ENCODE results near the gene LIAS. TPM values are rescaled to one million over a fixed set of nuclear protein-coding genes. Genes with fewer than 3 reads are reported as not detected.
"Not testable (repeated sequence)": the region's sequence is repeated elsewhere in the genome, so short reads cannot be mapped to it uniquely, and the experiment has no call there.

Gene LIAS
- total RNA-seq, 4 donors from 2014 or later, result 1.8 to 16.5 (median 11.3) TPM

- no peaks in the 10 kb centered on the region for H3K36me3 ChIP-seq
- DNase-seq, result no peak
- no peak overlapping the region for H3K4me3 ChIP-seq
- H3K27me3 ChIP-seq, result no peaks in the 10 kb centered on the region
- intact Hi-C loops (cut with DNase I; ENCODE audit: low total_unique reads), result loop anchor here (5.0 kb wide), 1 partner anchor 522 kb away; the partner anchor contains the start of gene PDS5A
- H3K4me1 ChIP-seq, result peaks cover 3 to 18% of the 10 kb centered on the region in 2 donors
- H3K27ac ChIP-seq, result no peak overlapping the region
- TF ChIP-seq, protein P1, sequence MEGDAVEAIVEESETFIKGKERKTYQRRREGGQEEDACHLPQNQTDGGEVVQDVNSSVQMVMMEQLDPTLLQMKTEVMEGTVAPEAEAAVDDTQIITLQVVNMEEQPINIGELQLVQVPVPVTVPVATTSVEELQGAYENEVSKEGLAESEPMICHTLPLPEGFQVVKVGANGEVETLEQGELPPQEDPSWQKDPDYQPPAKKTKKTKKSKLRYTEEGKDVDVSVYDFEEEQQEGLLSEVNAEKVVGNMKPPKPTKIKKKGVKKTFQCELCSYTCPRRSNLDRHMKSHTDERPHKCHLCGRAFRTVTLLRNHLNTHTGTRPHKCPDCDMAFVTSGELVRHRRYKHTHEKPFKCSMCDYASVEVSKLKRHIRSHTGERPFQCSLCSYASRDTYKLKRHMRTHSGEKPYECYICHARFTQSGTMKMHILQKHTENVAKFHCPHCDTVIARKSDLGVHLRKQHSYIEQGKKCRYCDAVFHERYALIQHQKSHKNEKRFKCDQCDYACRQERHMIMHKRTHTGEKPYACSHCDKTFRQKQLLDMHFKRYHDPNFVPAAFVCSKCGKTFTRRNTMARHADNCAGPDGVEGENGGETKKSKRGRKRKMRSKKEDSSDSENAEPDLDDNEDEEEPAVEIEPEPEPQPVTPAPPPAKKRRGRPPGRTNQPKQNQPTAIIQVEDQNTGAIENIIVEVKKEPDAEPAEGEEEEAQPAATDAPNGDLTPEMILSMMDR (IDR thresholded peaks at IDR 0.05), result no peak
- no peak for TF ChIP-seq POLR2A (IDR thresholded peaks at IDR 0.05)
- no peaks in the 10 kb centered on the region for H3K9me3 ChIP-seq
Measured at GRCh38 chr4:39455486-39455885, 3.4 kb upstream of the LIAS start.

- no peak for DNase-seq
- peak overlapping the region in 1 of 2 donors; percentile 68 for H3K4me3 ChIP-seq
- H3K9me3 ChIP-seq, result no peaks in the 10 kb centered on the region
- intact Hi-C loops (cut with DNase I; ENCODE audit: low total_unique reads), result loop anchor here (5.0 kb wide), 1 partner anchor 520 kb away; the partner anchor contains the start of gene PDS5A
- H3K27me3 ChIP-seq, result no peaks in the 10 kb centered on the region
- H3K36me3 ChIP-seq, result no peaks in the 10 kb centered on the region
- H3K27ac ChIP-seq, result peak overlapping the region; percentile 90 to 94
- peaks cover 3 to 18% of the 10 kb centered on the region in 2 donors for H3K4me1 ChIP-seq
- TF ChIP-seq POLR2A (IDR thresholded peaks at IDR 0.05), result no peak
- TF ChIP-seq, protein P1 (IDR thresholded peaks at IDR 0.05), result no peak
Measured at GRCh38 chr4:39456946-39457763, 1.7 kb upstream of the LIAS start.

DNA sequence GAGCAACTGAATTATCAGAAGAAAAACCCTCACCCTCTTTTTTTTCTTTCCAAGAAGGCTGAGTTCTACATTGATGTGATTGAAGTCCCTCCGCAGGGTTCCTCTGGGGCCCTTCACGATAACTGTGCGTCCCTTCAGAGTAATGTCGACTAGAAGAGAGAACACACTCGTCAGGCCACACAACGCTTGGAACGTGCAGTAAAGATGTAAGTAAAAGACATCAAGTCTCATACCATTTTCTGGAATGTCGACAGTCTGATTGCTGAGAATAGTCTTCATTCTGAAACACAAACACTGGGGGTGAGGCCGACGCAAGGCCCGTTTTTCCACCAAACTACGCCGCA, 723 bp upstream of the LIAS start:
- not testable (repeated sequence) for DNase-seq, H3K27me3 ChIP-seq, H3K9me3 ChIP-seq, H3K36me3 ChIP-seq
- H3K4me3 ChIP-seq, result peak overlapping the region; percentile 63 to 68
- peaks cover 3 to 18% of the 10 kb centered on the region in 2 donors for H3K4me1 ChIP-seq
- intact Hi-C loops (cut with DNase I; ENCODE audit: low total_unique reads), result loop anchor here (5.0 kb wide), 1 partner anchor 519 kb away; the partner anchor contains the start of gene PDS5A
- peak overlapping the region; percentile 90 to 94 for H3K27ac ChIP-seq

GRCh38 chr4:39464886-39465501, 6.1 kb downstream of the LIAS start:
- Histone ChIP-seq H3K27me3 (no peaks in the 10 kb centered on the region), H3K36me3 (no peaks in the 10 kb centered on the region), H3K27ac (no peak overlapping the region), H3K9me3 (no peaks in the 10 kb centered on the region), H3K4me3 (no peak overlapping the region), H3K4me1 (no peaks in the 10 kb centered on the region)
- intact Hi-C loops (cut with DNase I; ENCODE audit: low total_unique reads), result no loop called here
- DNase-seq, result no peak
- TF ChIP-seq POLR2A (IDR thresholded peaks at IDR 0.05), result no peak
- TF ChIP-seq, protein P1 (IDR thresholded peaks at IDR 0.05), result no peak

DNA sequence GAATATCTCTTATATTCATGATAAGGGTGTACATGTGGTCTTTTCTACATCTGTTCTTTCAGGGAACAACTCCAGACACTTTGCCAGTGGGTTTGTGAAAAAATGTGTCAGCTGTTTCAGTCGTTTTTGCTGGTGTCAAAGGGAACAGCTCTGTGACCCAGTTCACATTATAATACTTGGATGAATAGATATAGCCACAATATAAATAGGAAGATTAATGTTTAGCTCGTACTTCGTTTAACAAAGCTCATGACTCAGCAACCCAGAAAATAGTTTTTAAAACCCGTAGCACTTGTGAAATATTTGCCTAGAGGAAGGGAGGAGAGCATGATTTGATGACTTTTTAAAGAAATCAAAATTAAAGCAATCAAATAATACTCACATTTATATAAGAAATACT, 7.9 kb downstream of the LIAS start:
- no peak overlapping the region for H3K4me3 ChIP-seq
- no peaks in the 10 kb centered on the region for H3K4me1 ChIP-seq
- H3K27ac ChIP-seq, result no peak overlapping the region
- no peaks in the 10 kb centered on the region for H3K27me3 ChIP-seq
- H3K36me3 ChIP-seq, result no peaks in the 10 kb centered on the region
- DNase-seq, result no peak
- intact Hi-C loops (cut with DNase I; ENCODE audit: low total_unique reads), result no loop called here
- no peak for TF ChIP-seq POLR2A (IDR thresholded peaks at IDR 0.05)
- TF ChIP-seq, protein P1 (IDR thresholded peaks at IDR 0.05), result no peak
- no peaks in the 10 kb centered on the region for H3K9me3 ChIP-seq
